MM.1S (cell line): ENCODE measurements around the gene TMEM186.

Experiments
- DNase-seq: peaks from one replicate; pipeline ENCODE4 v3.0.0-alpha.2; 2015
- H2AFZ ChIP-seq: fragments of 300-600 bp; sonication (generic); 2 replicates; pipeline ENCODE4 v1.6.0; 2016; ENCODE audit warnings: antibody characterized with exemption, low read length
- H3F3A ChIP-seq: fragments of 300-600 bp; sonication (generic); 2 replicates; pipeline ENCODE4 v1.6.1; 2016; ENCODE audit warnings: mild to moderate bottlenecking, antibody characterized with exemption, low read length, moderate library complexity, mixed read lengths; ENCODE audit not compliant: insufficient read depth
- H3K27ac ChIP-seq: fragments of 300-600 bp; sonication (generic); 2 replicates; pipeline ENCODE4 v1.5.1; 2016; ENCODE audit warnings: mild to moderate bottlenecking, low read length
- H3K27me3 ChIP-seq: fragments of 300-600 bp; sonication (generic); replicated peaks from 2 replicates; pipeline ENCODE4 v1.6.0; 2016; ENCODE audit warnings: low read length; ENCODE audit not compliant: insufficient read depth
- H3K36me3 ChIP-seq: fragments of 300-600 bp; sonication (generic); replicated peaks from 2 replicates; pipeline ENCODE4 v1.6.1; 2016; ENCODE audit warnings: mild to moderate bottlenecking, low read length, mixed read lengths; ENCODE audit not compliant: insufficient read depth
- H3K4me1 ChIP-seq: fragments of 300-600 bp; sonication (generic); 2 replicates; pipeline ENCODE4 v1.6.1; 2016; ENCODE audit warnings: low read length, mixed read lengths
- H3K4me2 ChIP-seq: fragments of 300-600 bp; sonication (generic); 2 replicates; pipeline ENCODE4 v1.6.0; 2016; ENCODE audit warnings: low read depth, low read length
- H3K4me3 ChIP-seq: fragments of 300-600 bp; sonication (generic); 2 replicates; pipeline ENCODE4 v1.5.1; 2016; ENCODE audit warnings: low read length, mixed read lengths
- H3K79me2 ChIP-seq: fragments of 300-600 bp; sonication (generic); 2 replicates; pipeline ENCODE4 v1.6.1; 2016; ENCODE audit warnings: mixed run types, low read length, mixed read lengths
- H3K9ac ChIP-seq: fragments of 300-600 bp; sonication (generic); 2 replicates; pipeline ENCODE4 v1.6.1; 2016; ENCODE audit warnings: low read length, mixed read lengths
- H3K9me2 ChIP-seq: fragments of 300-600 bp; sonication (generic); replicated peaks from 2 replicates; pipeline ENCODE4 v1.6.1; 2016; ENCODE audit warnings: mild to moderate bottlenecking, low read length, mixed read lengths; ENCODE audit not compliant: insufficient read depth
- H3K9me3 ChIP-seq: fragments of 300-600 bp; sonication (generic); replicated peaks from 2 replicates; pipeline ENCODE4 v1.6.1; 2016; ENCODE audit warnings: mild to moderate bottlenecking, low read length, mixed read lengths; ENCODE audit not compliant: insufficient read depth
- H4K20me1 ChIP-seq: fragments of 300-600 bp; sonication (generic); 2 replicates; pipeline ENCODE4 v1.6.1; 2016; ENCODE audit warnings: mild to moderate bottlenecking, low read length, moderate library complexity, mixed read lengths; ENCODE audit not compliant: insufficient read depth
- EZH2 ChIP-seq: fragments of 300-600 bp; sonication (generic); optimal IDR thresholded peaks from 2 replicates; pipeline ENCODE3; 2017; ENCODE audit warnings: low read depth, mild to moderate bottlenecking, antibody characterized with exemption, low read length, mixed read lengths
- EZH2phosphoT487 ChIP-seq: fragments of 300-600 bp; sonication (generic); IDR thresholded peaks from 2 replicates; pipeline ENCODE4 v1.6.1; 2018; ENCODE audit warnings: antibody characterized with exemption, low read length
- TF ChIP-seq, protein P1 (sequence below): fragments of 300-600 bp; sonication (generic); IDR thresholded peaks from 2 replicates; pipeline ENCODE4 v1.5.1; 2016; ENCODE audit warnings: antibody characterized with exemption, low read length, mixed read lengths

The TMEM186 gene

GRCh38 chr16:8762254-8762653 lies 35.2 kb downstream of the TMEM186 start:
- Histone ChIP-seq H3K9me3 (no peaks in the 10 kb centered on the region), H2AFZ (no peak overlapping the region), H4K20me1 (no peaks in the 10 kb centered on the region), H3K4me3 (no peak overlapping the region), H3K27ac (no peak overlapping the region), H3K4me1 (no peaks in the 10 kb centered on the region), H3K79me2 (no peaks in the 10 kb centered on the region), H3K27me3 (no peaks in the 10 kb centered on the region), H3K9ac (no peak overlapping the region), H3K36me3 (no peaks in the 10 kb centered on the region), H3K4me2 (no peak overlapping the region), H3F3A (no peaks in the 10 kb centered on the region), H3K9me2 (no peaks in the 10 kb centered on the region)
- DNase-seq: no peak
- TF ChIP-seq EZH2 (no peak), EZH2phosphoT487 (no peak)
- TF ChIP-seq, protein P1, sequence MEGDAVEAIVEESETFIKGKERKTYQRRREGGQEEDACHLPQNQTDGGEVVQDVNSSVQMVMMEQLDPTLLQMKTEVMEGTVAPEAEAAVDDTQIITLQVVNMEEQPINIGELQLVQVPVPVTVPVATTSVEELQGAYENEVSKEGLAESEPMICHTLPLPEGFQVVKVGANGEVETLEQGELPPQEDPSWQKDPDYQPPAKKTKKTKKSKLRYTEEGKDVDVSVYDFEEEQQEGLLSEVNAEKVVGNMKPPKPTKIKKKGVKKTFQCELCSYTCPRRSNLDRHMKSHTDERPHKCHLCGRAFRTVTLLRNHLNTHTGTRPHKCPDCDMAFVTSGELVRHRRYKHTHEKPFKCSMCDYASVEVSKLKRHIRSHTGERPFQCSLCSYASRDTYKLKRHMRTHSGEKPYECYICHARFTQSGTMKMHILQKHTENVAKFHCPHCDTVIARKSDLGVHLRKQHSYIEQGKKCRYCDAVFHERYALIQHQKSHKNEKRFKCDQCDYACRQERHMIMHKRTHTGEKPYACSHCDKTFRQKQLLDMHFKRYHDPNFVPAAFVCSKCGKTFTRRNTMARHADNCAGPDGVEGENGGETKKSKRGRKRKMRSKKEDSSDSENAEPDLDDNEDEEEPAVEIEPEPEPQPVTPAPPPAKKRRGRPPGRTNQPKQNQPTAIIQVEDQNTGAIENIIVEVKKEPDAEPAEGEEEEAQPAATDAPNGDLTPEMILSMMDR: no peak

- no peaks in the 10 kb centered on the region for H4K20me1 ChIP-seq
- no peak overlapping the region for H2AFZ ChIP-seq
- no peak overlapping the region for H3K9ac ChIP-seq
- no peak overlapping the region for H3K4me3 ChIP-seq
- H3F3A ChIP-seq: no peaks in the 10 kb centered on the region
- no peaks in the 10 kb centered on the region for H3K36me3 ChIP-seq
- no peaks in the 10 kb centered on the region for H3K27me3 ChIP-seq
- no peak for TF ChIP-seq EZH2
- TF ChIP-seq EZH2phosphoT487: no peak
- TF ChIP-seq, protein P1: no peak
- no peaks in the 10 kb centered on the region for H3K9me3 ChIP-seq
- no peaks in the 10 kb centered on the region for H3K9me2 ChIP-seq
- no peak overlapping the region for H3K4me2 ChIP-seq
- DNase-seq: no peak
- H3K4me1 ChIP-seq: no peaks in the 10 kb centered on the region
- H3K79me2 ChIP-seq: no peaks in the 10 kb centered on the region
- no peak overlapping the region for H3K27ac ChIP-seq
Observed at GRCh38 chr16:8761078-8761477, 36.4 kb downstream of the TMEM186 start.

DNA sequence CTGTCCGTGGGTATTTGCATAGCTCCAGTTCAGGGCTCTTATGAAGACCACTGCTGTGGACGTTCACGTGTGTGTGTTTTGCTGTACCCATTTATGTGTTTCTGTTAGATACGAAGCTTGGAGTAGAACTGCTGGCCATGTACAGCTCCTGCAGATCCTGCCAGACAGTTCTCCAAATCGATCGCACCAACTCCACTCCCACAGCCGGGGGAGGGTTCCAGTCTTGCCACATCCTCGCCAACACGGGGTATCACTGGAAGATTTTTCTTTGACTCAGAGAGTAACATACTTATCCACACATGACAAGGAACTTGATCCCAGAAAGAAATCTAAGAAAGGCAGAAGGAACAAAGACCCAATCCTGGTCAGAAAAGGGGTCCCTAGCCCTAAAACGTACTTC lies 37.4 kb downstream of the TMEM186 start:
- no peaks in the 10 kb centered on the region for H3F3A ChIP-seq
- no peaks in the 10 kb centered on the region for H3K9me2 ChIP-seq
- H3K9ac ChIP-seq: no peak overlapping the region
- no peaks in the 10 kb centered on the region for H3K79me2 ChIP-seq
- no peaks in the 10 kb centered on the region for H3K36me3 ChIP-seq
- H3K9me3 ChIP-seq: no peaks in the 10 kb centered on the region
- no peak overlapping the region for H3K4me3 ChIP-seq
- no peaks in the 10 kb centered on the region for H4K20me1 ChIP-seq
- H3K27ac ChIP-seq: no peak overlapping the region
- TF ChIP-seq EZH2phosphoT487 (no peak), EZH2 (no peak)
- TF ChIP-seq, protein P1: no peak
- no peak overlapping the region for H3K4me2 ChIP-seq
- no peaks in the 10 kb centered on the region for H3K4me1 ChIP-seq
- no peaks in the 10 kb centered on the region for H3K27me3 ChIP-seq
- DNase-seq: no peak
- no peak overlapping the region for H2AFZ ChIP-seq
